Fibroblast of lung (primary cell): ENCODE measurements around the gene ZNF880.

Experiments used
- CTCF ChIP-seq, 2 donors: IDR thresholded peaks in 1 of 2; conservative IDR thresholded peaks in 1 of 2; 1 replicate in 1 of 2; 2 replicates in 1 of 2; pipeline ENCODE4 v1.5.1; 2011 to 2012; ENCODE audit warnings: low read length in 2 of 2, control low read depth in 1 of 2, inconsistent platforms in 1 of 2, low read depth in 1 of 2, mild to moderate bottlenecking in 1 of 2
- EZH2 ChIP-seq: IDR thresholded peaks from 2 replicates; pipeline ENCODE4 v1.5.1; 2012; ENCODE audit warnings: low read length, control low read depth, mild to moderate bottlenecking; ENCODE audit errors: missing control alignments

DNA sequence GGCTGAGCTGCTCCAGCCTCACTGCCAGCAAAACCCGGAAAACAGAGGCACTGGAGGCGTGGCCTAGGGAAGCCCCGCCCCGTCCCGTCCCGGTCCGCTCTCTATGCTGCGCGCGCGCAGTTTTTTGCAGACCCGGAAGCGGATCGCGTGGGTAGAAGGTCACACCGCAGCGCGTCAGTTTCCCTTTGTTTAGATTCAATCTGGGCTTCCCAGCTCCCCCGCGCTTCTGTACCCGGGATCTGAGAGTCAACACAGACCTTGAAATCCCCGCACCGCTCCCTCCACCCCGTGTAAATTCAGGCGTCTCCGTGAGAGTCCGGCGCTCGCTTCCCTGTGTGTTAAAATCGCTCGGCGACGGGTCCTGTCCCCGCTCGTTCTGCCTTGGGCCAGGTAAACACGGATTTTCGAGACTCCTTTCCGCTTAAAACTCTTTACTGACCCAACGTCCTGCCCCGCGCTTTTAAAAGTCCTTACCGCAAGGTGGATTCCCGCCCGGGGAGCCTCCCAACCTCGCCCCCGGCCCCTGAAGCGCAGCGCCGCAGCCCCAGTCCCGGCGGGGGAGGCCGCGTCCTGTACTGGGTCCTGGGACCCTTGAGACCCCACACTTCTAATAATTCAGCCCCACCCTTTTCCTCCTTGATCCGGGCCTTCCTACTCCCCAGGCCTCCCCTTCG is 33.5 kb upstream of the ZNF880 start, which contains the start of gene ZNF610:
- no peak for TF ChIP-seq CTCF (conservative IDR thresholded peaks at IDR 0.05 in 1 of 2, IDR thresholded peaks at IDR 0.05 in 1 of 2; ENCODE audit: low read depth in 1 of 2, low read length in 2 of 2)
- no peak for TF ChIP-seq EZH2
